Measurements from ENCODE around the gene CAMK1D. TPM values are rescaled to one million over a fixed set of nuclear protein-coding genes. Genes with fewer than 3 reads are reported as not detected.

The CAMK1D gene
- total and polyA plus RNA-seq, 2 of the 8 experiments (the other 6 are each of a cell fraction or from before 2014, with no cell fraction given): 3.5 to 10.6 TPM

- H2BK20ac ChIP-seq (ENCODE audit: low read length): no peak overlapping the region
- FAIRE-seq: no peak
- ChIA-PET CTCF (ENCODE audit: partially characterized antibody) (interaction anchor here (1.2 kb wide), 1 partner anchor 13 kb away, joined by 3 read pairs; no protein-coding TSS in a partner anchor), POLR2A (ENCODE audit: partially characterized antibody) (no interaction called here)
- H3K23ac ChIP-seq (ENCODE audit: insufficient read length): no peak overlapping the region
- H3K18ac ChIP-seq (ENCODE audit: extremely low read depth, low read length): no peak overlapping the region
- no peak overlapping the region for H2AK5ac ChIP-seq (ENCODE audit: low read depth, low read length)
- WGBS, 2 experiments (ENCODE audit: extremely low coverage in 1 of 2, insufficient coverage in 1 of 2, insufficient read length in 1 of 2, insufficient replicate concordance in 2 of 2, low coverage in 1 of 2, low lambda C conversion rate in 2 of 2, missing lambda C conversion rate in 1 of 2): 87% methylated on average over 9 of the region's 9 CpGs; no CpG with 5 or more reads in 1 of the 2 experiments
- no peak overlapping the region for H3K4me2 ChIP-seq (ENCODE audit: insufficient read depth in 1 of 2, low read depth in 2 of 2, low read length in 2 of 2)
- no peak overlapping the region for H3K56ac ChIP-seq (replicated peaks; ENCODE audit: insufficient read length, low read depth, low read length)
- no peak overlapping the region for H3K4me3 ChIP-seq (ENCODE audit: extremely low read depth in 1 of 4, insufficient read depth in 2 of 4, low read depth in 3 of 4, low read length in 4 of 4)
- H3K23me2 ChIP-seq (ENCODE audit: low read depth, low read length): peaks cover 9% of the 10 kb centered on the region; the same call in 1 of the 2 replicates
- H2BK5ac ChIP-seq (ENCODE audit: low read depth, low read length): no peak overlapping the region
- no peaks in the 10 kb centered on the region for H3K79me2 ChIP-seq (ENCODE audit: control insufficient read depth in 1 of 2, insufficient read depth in 2 of 2, low read length in 2 of 2)
- H3K9me3 ChIP-seq (ENCODE audit: insufficient read depth in 2 of 2, low read depth in 1 of 2, low read length in 1 of 2): no peaks in the 10 kb centered on the region
- H4K91ac ChIP-seq (replicated peaks; ENCODE audit: insufficient read length, low read length): no peak overlapping the region
- H2AFZ ChIP-seq (ENCODE audit: low read length): no peak overlapping the region
- H3K27me3 ChIP-seq (replicated peaks in 1 of 4; ENCODE audit: control insufficient read depth in 3 of 4, extremely low read depth in 1 of 4, insufficient read depth in 3 of 4, low read length in 3 of 4): no peaks in the 10 kb centered on the region
- no peak overlapping the region for H2BK12ac ChIP-seq (ENCODE audit: low read depth, low read length)
- H3K4me1 ChIP-seq (replicated peaks in 1 of 4; ENCODE audit: control insufficient read depth in 3 of 4, insufficient read depth in 4 of 4, low read length in 3 of 4): no peaks in the 10 kb centered on the region
- no peak overlapping the region for H3K4ac ChIP-seq (replicated peaks; ENCODE audit: insufficient read length, low read depth, low read length)
- DNase-seq (ENCODE audit: low read depth in 1 of 2, low spot score in 2 of 2): no peak
- no peak overlapping the region for H2BK15ac ChIP-seq (ENCODE audit: low read length)
- H2BK120ac ChIP-seq (replicated peaks; ENCODE audit: low read depth, low read length): no peak overlapping the region
- H4K20me1 ChIP-seq (replicated peaks in 1 of 2; ENCODE audit: control insufficient read depth in 1 of 2, insufficient read depth in 2 of 2, low read length in 2 of 2): peaks cover 0 to 7% of the 10 kb centered on the region in 2 experiments
- H3K27ac ChIP-seq (ENCODE audit: low read depth, low read length): no peak overlapping the region
- no peak overlapping the region for H4K8ac ChIP-seq (ENCODE audit: extremely low read depth, insufficient read depth, low read length)
- no peak overlapping the region for H3K14ac ChIP-seq (ENCODE audit: insufficient read length)
- H3K36me3 ChIP-seq (ENCODE audit: control insufficient read depth in 2 of 4, insufficient read depth in 4 of 4, low read length in 3 of 4): no peaks in the 10 kb centered on the region; a peak in 1 of 8 replicates
- H4K5ac ChIP-seq (ENCODE audit: insufficient read length, low read depth, low read length): no peak overlapping the region
- no peaks in the 10 kb centered on the region for H3K79me1 ChIP-seq (ENCODE audit: low read depth, low read length)
- no peak overlapping the region for H3K9ac ChIP-seq (replicated peaks in 1 of 4; ENCODE audit: extremely low read depth in 1 of 4, low read depth in 3 of 4, low read length in 3 of 4)
- TF ChIP-seq RFX5 (IDR thresholded peaks at IDR 0.05; ENCODE audit: borderline replicate concordance, low read depth, low read length): no peak
- TF ChIP-seq TAF1 (IDR thresholded peaks at IDR 0.05; ENCODE audit: low read depth, low read length): no peak
- no peak for TF ChIP-seq SP1 (IDR thresholded peaks at IDR 0.05; ENCODE audit: low read depth, low read length)
- TF ChIP-seq GABPA (IDR thresholded peaks at IDR 0.05; ENCODE audit: borderline replicate concordance, insufficient read depth, low read length): no peak
- no peak for TF ChIP-seq TCF12 (IDR thresholded peaks at IDR 0.05; ENCODE audit: low read depth, low read length)
- TF ChIP-seq CBX8 (IDR thresholded peaks at IDR 0.05; ENCODE audit: borderline replicate concordance, low read depth, low read length): no peak
- no peak for TF ChIP-seq EP300 (IDR thresholded peaks at IDR 0.05; ENCODE audit: borderline replicate concordance in 1 of 2, low read depth in 2 of 2, low read length in 2 of 2)
- no peak for TF ChIP-seq KDM4A (IDR thresholded peaks at IDR 0.05; ENCODE audit: low read depth, low read length, severe bottlenecking)
- no peak for TF ChIP-seq NRF1 (IDR thresholded peaks at IDR 0.05; ENCODE audit: low read depth, low read length)
- TF ChIP-seq EGR1 (IDR thresholded peaks at IDR 0.05; ENCODE audit: borderline replicate concordance, low read depth, low read length): no peak
- TF ChIP-seq EZH2 (IDR thresholded peaks at IDR 0.05; ENCODE audit: low read depth, low read length, severe bottlenecking): no peak
- TF ChIP-seq POLR2A (IDR thresholded peaks at IDR 0.05; ENCODE audit: control extremely low read depth in 1 of 2, low read depth in 2 of 2, low read length in 2 of 2): no peak
- no peak for TF ChIP-seq SIRT6 (IDR thresholded peaks at IDR 0.05; ENCODE audit: low read length)
- TF ChIP-seq CREB1 (IDR thresholded peaks at IDR 0.05): no peak
Observed at GRCh38 chr10:12614177-12614995, 265.0 kb downstream of the CAMK1D start.

Data from H1 (cell line).